ENCODE results near the gene KRT7.

KRT7 gene

DNA sequence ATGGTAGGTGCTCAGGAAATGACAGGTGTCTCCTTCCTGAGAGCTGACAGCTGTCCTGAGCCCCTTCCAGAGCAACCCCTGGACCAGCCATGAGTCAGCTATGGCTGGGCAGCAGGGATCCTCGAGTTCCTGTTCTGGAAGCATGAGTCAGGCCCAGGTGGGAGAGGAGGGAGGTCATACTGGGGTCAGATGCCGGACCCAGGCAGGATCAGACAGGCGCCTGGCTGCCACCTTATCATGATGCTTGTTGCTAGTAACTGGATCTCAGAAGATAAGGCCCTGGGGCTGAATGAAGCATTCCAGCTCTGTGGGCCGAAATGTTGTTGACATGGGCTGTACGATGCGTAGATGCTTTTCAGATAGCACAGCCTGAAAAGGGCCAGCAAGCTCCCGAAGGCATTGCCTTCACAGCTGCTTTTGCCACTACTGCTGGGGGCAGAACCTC is 17.4 kb upstream of the KRT7 start:
- H3K9ac ChIP-seq (ENCODE audit: low read length in 2 of 2) = no peak overlapping the region
- peaks cover 5% of the 10 kb centered on the region for H3K4me1 ChIP-seq (ENCODE audit: control insufficient read depth, insufficient read depth, low read length)
- no peak overlapping the region for H3K4me3 ChIP-seq (ENCODE audit: low read length in 2 of 2)
- H3K9me3 ChIP-seq (ENCODE audit: control insufficient read depth in 2 of 2, low read length in 2 of 2) = no peaks in the 10 kb centered on the region
- no peaks in the 10 kb centered on the region for H3K36me3 ChIP-seq (ENCODE audit: control insufficient read depth in 2 of 2, insufficient read depth in 2 of 2, low read length in 2 of 2)
- no peak overlapping the region for H3K27ac ChIP-seq (ENCODE audit: low read length)
- peaks cover 2 to 4% of the 10 kb centered on the region in 2 donors for H3K27me3 ChIP-seq (ENCODE audit: control insufficient read depth in 1 of 2, insufficient read depth in 2 of 2, low read length in 2 of 2)

GRCh38 chr12:52216100-52216499 is 16.9 kb upstream of the KRT7 start:
- H3K4me3 ChIP-seq (ENCODE audit: low read length in 2 of 2) = no peak overlapping the region
- no peaks in the 10 kb centered on the region for H3K36me3 ChIP-seq (ENCODE audit: control insufficient read depth in 2 of 2, insufficient read depth in 2 of 2, low read length in 2 of 2)
- peaks cover 2 to 4% of the 10 kb centered on the region in 2 donors for H3K27me3 ChIP-seq (ENCODE audit: control insufficient read depth in 1 of 2, insufficient read depth in 2 of 2, low read length in 2 of 2)
- H3K9me3 ChIP-seq (ENCODE audit: control insufficient read depth in 2 of 2, low read length in 2 of 2) = no peaks in the 10 kb centered on the region
- no peak overlapping the region for H3K9ac ChIP-seq (ENCODE audit: low read length in 2 of 2)
- no peak overlapping the region for H3K27ac ChIP-seq (ENCODE audit: low read length)
- peaks cover 5% of the 10 kb centered on the region for H3K4me1 ChIP-seq (ENCODE audit: control insufficient read depth, insufficient read depth, low read length)

DNA sequence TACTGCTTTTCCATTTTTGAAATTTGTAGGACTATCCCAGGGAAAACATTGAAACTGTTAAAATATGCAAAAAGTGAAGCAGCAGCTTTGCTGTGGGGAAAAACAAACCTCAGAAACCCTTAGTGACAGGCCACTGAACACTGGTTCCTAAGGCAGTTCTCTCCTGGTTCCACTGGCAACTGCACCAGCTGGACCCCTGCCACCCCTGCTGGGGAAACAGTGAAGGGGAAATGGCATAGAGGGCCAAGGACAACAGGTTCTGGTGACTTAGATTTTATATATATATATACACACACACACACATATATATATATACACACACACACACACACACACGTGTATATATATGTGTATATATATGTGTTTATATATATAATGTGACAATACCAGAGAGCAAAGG is 16.2 kb upstream of the KRT7 start:
- H3K9ac ChIP-seq (ENCODE audit: low read length in 2 of 2) = no peak overlapping the region
- no peak overlapping the region for H3K27ac ChIP-seq (ENCODE audit: low read length)
- H3K4me3 ChIP-seq (ENCODE audit: low read length in 2 of 2) = no peak overlapping the region
- peaks cover 5% of the 10 kb centered on the region for H3K4me1 ChIP-seq (ENCODE audit: control insufficient read depth, insufficient read depth, low read length)
- no peaks in the 10 kb centered on the region for H3K36me3 ChIP-seq (ENCODE audit: control insufficient read depth in 2 of 2, insufficient read depth in 2 of 2, low read length in 2 of 2)
- H3K9me3 ChIP-seq (ENCODE audit: control insufficient read depth in 2 of 2, low read length in 2 of 2) = no peaks in the 10 kb centered on the region
- H3K27me3 ChIP-seq (ENCODE audit: control insufficient read depth in 1 of 2, insufficient read depth in 2 of 2, low read length in 2 of 2) = peaks cover 2 to 4% of the 10 kb centered on the region in 2 donors

DNA sequence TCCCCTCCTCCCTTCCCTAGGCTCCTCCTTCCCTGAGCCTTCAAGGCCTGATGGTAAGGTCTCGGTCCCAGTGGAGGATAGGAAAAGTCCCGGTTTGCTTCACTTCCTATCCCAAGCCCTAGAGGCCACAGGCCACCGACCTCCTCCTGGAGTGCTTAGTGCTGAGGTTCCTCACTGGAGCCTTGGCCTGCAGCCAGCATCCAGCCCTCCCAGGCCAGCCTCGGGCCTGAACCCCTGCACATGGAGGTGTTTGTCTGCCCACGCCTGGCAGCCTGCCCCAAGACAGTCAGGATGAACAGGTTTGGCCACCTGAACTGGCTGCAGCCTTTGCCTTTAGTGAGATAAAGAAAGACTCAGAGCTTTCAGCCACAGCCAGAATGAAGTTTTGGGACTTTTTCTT is 15.8 kb upstream of the KRT7 start:
- no peaks in the 10 kb centered on the region for H3K36me3 ChIP-seq (ENCODE audit: control insufficient read depth in 2 of 2, insufficient read depth in 2 of 2, low read length in 2 of 2)
- H3K9me3 ChIP-seq (ENCODE audit: control insufficient read depth in 2 of 2, low read length in 2 of 2) = no peaks in the 10 kb centered on the region
- H3K27ac ChIP-seq (ENCODE audit: low read length) = no peak overlapping the region
- peaks cover 3 to 7% of the 10 kb centered on the region in 2 donors for H3K27me3 ChIP-seq (ENCODE audit: control insufficient read depth in 1 of 2, insufficient read depth in 2 of 2, low read length in 2 of 2)
- no peak overlapping the region for H3K4me3 ChIP-seq (ENCODE audit: low read length in 2 of 2)
- H3K4me1 ChIP-seq (ENCODE audit: control insufficient read depth, insufficient read depth, low read length) = peaks cover 5% of the 10 kb centered on the region
- no peak overlapping the region for H3K9ac ChIP-seq (ENCODE audit: low read length in 2 of 2)

- no peaks in the 10 kb centered on the region for H3K36me3 ChIP-seq (ENCODE audit: control insufficient read depth in 2 of 2, insufficient read depth in 2 of 2, low read length in 2 of 2)
- H3K27me3 ChIP-seq (ENCODE audit: control insufficient read depth in 1 of 2, insufficient read depth in 2 of 2, low read length in 2 of 2) = peaks cover 5 to 7% of the 10 kb centered on the region in 2 donors
- no peaks in the 10 kb centered on the region for H3K9me3 ChIP-seq (ENCODE audit: control insufficient read depth in 2 of 2, low read length in 2 of 2)
- peaks cover 5% of the 10 kb centered on the region for H3K4me1 ChIP-seq (ENCODE audit: control insufficient read depth, insufficient read depth, low read length)
- no peak overlapping the region for H3K4me3 ChIP-seq (ENCODE audit: low read length in 2 of 2)
- H3K9ac ChIP-seq (ENCODE audit: low read length in 2 of 2) = no peak overlapping the region
- H3K27ac ChIP-seq (ENCODE audit: low read length) = no peak overlapping the region
Observed at GRCh38 chr12:52218001-52218400, 15.0 kb upstream of the KRT7 start.

DNA sequence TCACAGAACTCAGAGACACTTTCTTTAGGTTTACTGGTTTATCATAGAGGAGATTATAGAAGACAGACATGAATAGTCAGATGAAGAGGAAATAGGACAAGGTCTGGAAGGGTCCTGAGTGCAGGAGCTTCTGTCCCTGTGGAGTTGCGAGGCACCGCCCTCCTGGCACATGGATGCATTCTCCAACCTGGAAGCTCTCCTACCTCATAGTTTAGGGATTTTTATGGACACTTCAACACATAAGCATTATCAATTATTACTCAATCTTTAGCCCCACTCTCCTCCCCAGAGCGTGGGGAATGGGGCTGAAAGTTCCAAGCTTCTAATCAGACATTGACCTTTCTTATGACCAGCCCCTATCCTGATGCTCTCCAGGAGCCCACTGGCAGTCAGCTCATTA is 12.6 kb upstream of the KRT7 start:
- H3K4me1 ChIP-seq (ENCODE audit: control insufficient read depth, insufficient read depth, low read length) = peaks cover 3% of the 10 kb centered on the region

GRCh38 chr12:52221070-52221781 is 11.8 kb upstream of the KRT7 start:
- Histone ChIP-seq H3K9me3 (ENCODE audit: control insufficient read depth in 2 of 2, low read length in 2 of 2) (peaks cover 0 to 2% of the 10 kb centered on the region in 2 donors), H3K9ac (ENCODE audit: low read length in 2 of 2) (no peak overlapping the region), H3K27me3 (ENCODE audit: control insufficient read depth in 1 of 2, insufficient read depth in 2 of 2, low read length in 2 of 2) (peaks cover 3% of the 10 kb centered on the region in 2 donors), H3K27ac (ENCODE audit: low read length) (no peak overlapping the region), H3K4me3 (ENCODE audit: low read length in 2 of 2) (no peak overlapping the region), H3K36me3 (ENCODE audit: control insufficient read depth in 2 of 2, insufficient read depth in 2 of 2, low read length in 2 of 2) (no peaks in the 10 kb centered on the region), H3K4me1 (ENCODE audit: control insufficient read depth, insufficient read depth, low read length) (peaks cover 3% of the 10 kb centered on the region)

More for the DNA sequence above, 12.6 kb upstream of the KRT7 start:
- H3K27ac ChIP-seq (ENCODE audit: low read length) = no peak overlapping the region
- no peak overlapping the region for H3K4me3 ChIP-seq (ENCODE audit: low read length in 2 of 2)
- peaks cover 0 to 2% of the 10 kb centered on the region in 2 donors for H3K9me3 ChIP-seq (ENCODE audit: control insufficient read depth in 2 of 2, low read length in 2 of 2)
- H3K9ac ChIP-seq (ENCODE audit: low read length in 2 of 2) = no peak overlapping the region
- peaks cover 3% of the 10 kb centered on the region in 2 donors for H3K27me3 ChIP-seq (ENCODE audit: control insufficient read depth in 1 of 2, insufficient read depth in 2 of 2, low read length in 2 of 2)
- no peaks in the 10 kb centered on the region for H3K36me3 ChIP-seq (ENCODE audit: control insufficient read depth in 2 of 2, insufficient read depth in 2 of 2, low read length in 2 of 2)

- H3K27ac ChIP-seq (ENCODE audit: low read length) = no peak overlapping the region
- no peak overlapping the region for H3K9ac ChIP-seq (ENCODE audit: low read length in 2 of 2)
- H3K27me3 ChIP-seq (ENCODE audit: control insufficient read depth in 1 of 2, insufficient read depth in 2 of 2, low read length in 2 of 2) = peaks cover 3% of the 10 kb centered on the region in 2 donors
- H3K36me3 ChIP-seq (ENCODE audit: control insufficient read depth in 2 of 2, insufficient read depth in 2 of 2, low read length in 2 of 2) = no peaks in the 10 kb centered on the region
- H3K4me3 ChIP-seq (ENCODE audit: low read length in 2 of 2) = no peak overlapping the region
- peaks cover 3% of the 10 kb centered on the region for H3K4me1 ChIP-seq (ENCODE audit: control insufficient read depth, insufficient read depth, low read length)
- H3K9me3 ChIP-seq (ENCODE audit: control insufficient read depth in 2 of 2, low read length in 2 of 2) = peaks cover 0 to 2% of the 10 kb centered on the region in 2 donors
Observed at GRCh38 chr12:52221912-52222457, 11.1 kb upstream of the KRT7 start.

DNA sequence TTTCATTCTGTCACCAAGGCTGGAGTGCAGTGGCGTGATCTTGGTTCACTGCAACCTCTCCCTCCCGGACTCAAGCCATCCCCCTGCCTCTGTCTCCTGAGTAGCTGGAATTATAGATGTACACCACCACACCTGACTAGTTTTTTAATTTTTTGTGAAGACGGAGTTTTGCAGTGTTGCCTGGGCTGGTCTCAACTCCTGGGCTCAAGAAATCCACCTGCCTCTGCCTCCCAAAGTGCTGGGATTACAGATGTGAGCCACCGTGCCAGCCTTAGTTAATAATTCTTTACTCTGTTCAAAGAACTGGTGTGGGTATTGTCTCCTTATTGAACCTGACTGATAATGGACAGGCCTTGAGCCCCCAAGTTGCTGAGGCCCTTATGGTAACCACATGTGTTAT is 10.4 kb upstream of the KRT7 start:
- Histone ChIP-seq H3K27me3 (ENCODE audit: control insufficient read depth in 1 of 2, insufficient read depth in 2 of 2, low read length in 2 of 2) (peaks cover 3% of the 10 kb centered on the region in 2 donors), H3K27ac (ENCODE audit: low read length) (no peak overlapping the region), H3K9ac (ENCODE audit: low read length in 2 of 2) (no peak overlapping the region), H3K36me3 (ENCODE audit: control insufficient read depth in 2 of 2, insufficient read depth in 2 of 2, low read length in 2 of 2) (no peaks in the 10 kb centered on the region), H3K4me3 (ENCODE audit: low read length in 2 of 2) (no peak overlapping the region), H3K9me3 (ENCODE audit: control insufficient read depth in 2 of 2, low read length in 2 of 2) (peaks cover 0 to 2% of the 10 kb centered on the region in 2 donors), H3K4me1 (ENCODE audit: control insufficient read depth, insufficient read depth, low read length) (no peaks in the 10 kb centered on the region)

- peaks cover 0 to 2% of the 10 kb centered on the region in 2 donors for H3K9me3 ChIP-seq (ENCODE audit: control insufficient read depth in 2 of 2, low read length in 2 of 2)
- H3K4me3 ChIP-seq (ENCODE audit: low read length in 2 of 2) = no peak overlapping the region
- H3K4me1 ChIP-seq (ENCODE audit: control insufficient read depth, insufficient read depth, low read length) = no peaks in the 10 kb centered on the region
- no peak overlapping the region for H3K9ac ChIP-seq (ENCODE audit: low read length in 2 of 2)
- H3K36me3 ChIP-seq (ENCODE audit: control insufficient read depth in 2 of 2, insufficient read depth in 2 of 2, low read length in 2 of 2) = no peaks in the 10 kb centered on the region
- peaks cover 3% of the 10 kb centered on the region in 2 donors for H3K27me3 ChIP-seq (ENCODE audit: control insufficient read depth in 1 of 2, insufficient read depth in 2 of 2, low read length in 2 of 2)
- no peak overlapping the region for H3K27ac ChIP-seq (ENCODE audit: low read length)
Observed at GRCh38 chr12:52223406-52224039, 9.5 kb upstream of the KRT7 start.

DNA sequence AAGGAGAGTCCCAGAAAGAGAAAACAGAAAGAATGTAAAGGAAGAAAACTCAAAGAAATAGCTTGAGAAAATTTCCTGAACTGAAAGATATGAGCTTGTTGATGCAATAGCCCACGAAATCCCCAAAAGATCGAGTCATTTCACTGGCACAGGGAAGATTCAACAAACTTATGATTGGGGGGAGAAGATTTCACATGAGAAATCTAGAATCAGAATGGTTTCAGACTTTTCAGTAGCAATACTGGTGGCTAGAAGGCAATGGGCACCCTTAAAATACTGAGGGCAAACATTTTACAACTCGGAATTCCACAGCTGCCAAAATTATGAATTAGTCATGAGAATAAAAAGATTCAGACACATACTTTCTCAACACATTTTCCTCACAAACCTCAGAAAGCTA is 8.9 kb upstream of the KRT7 start:
- H3K4me1 ChIP-seq (ENCODE audit: control insufficient read depth, insufficient read depth, low read length) = no peaks in the 10 kb centered on the region
- H3K27me3 ChIP-seq (ENCODE audit: control insufficient read depth in 1 of 2, insufficient read depth in 2 of 2, low read length in 2 of 2) = peaks cover 4 to 6% of the 10 kb centered on the region in 2 donors
- no peak overlapping the region for H3K27ac ChIP-seq (ENCODE audit: low read length)
- H3K9ac ChIP-seq (ENCODE audit: low read length in 2 of 2) = no peak overlapping the region
- no peak overlapping the region for H3K4me3 ChIP-seq (ENCODE audit: low read length in 2 of 2)
- peaks cover 0 to 2% of the 10 kb centered on the region in 2 donors for H3K9me3 ChIP-seq (ENCODE audit: control insufficient read depth in 2 of 2, low read length in 2 of 2)
- H3K36me3 ChIP-seq (ENCODE audit: control insufficient read depth in 2 of 2, insufficient read depth in 2 of 2, low read length in 2 of 2) = no peaks in the 10 kb centered on the region

Data from stomach smooth muscle (tissue), 2 donors.